Kidney epithelial cell (primary cell): ENCODE measurements around the gene COL16A1. TPM values are rescaled to one million over a fixed set of nuclear protein-coding genes. Genes with fewer than 3 reads are reported as not detected.

Source experiments
- DNase-seq: peaks from one replicate; pipeline ENCODE4 v3.0.0-alpha.2; 2010; ENCODE audit warnings: low read depth
- H3K27me3 ChIP-seq: 2 replicates; pipeline ENCODE4 v1.6.0; 2011; ENCODE audit warnings: low read length; ENCODE audit not compliant: control insufficient read depth, insufficient read depth
- H3K36me3 ChIP-seq: 2 replicates; pipeline ENCODE4 v1.5.1; 2011; ENCODE audit warnings: low read length; ENCODE audit not compliant: control insufficient read depth, insufficient read depth
- H3K4me3 ChIP-seq: 2 replicates; pipeline ENCODE4 v1.5.1; 2011; ENCODE audit warnings: low read depth, mild to moderate bottlenecking, control low read depth, low read length
- CTCF ChIP-seq: IDR thresholded peaks from 2 replicates; pipeline ENCODE4 v1.5.1; 2011; ENCODE audit warnings: mild to moderate bottlenecking, moderate library complexity, low read length, control low read depth, inconsistent platforms; ENCODE audit not compliant: insufficient read depth, poor library complexity, severe bottlenecking
- total RNA-seq: library from RNA; depleted of rRNA; stranded (reverse); fragments of >200 nt; gene quantifications from 2 replicates; pipeline ENCODE4 v1.2.3, GENCODE V29; 2015

Gene COL16A1
- total RNA-seq, 1 donor from 2014 or later, result 9.2 TPM

DNA sequence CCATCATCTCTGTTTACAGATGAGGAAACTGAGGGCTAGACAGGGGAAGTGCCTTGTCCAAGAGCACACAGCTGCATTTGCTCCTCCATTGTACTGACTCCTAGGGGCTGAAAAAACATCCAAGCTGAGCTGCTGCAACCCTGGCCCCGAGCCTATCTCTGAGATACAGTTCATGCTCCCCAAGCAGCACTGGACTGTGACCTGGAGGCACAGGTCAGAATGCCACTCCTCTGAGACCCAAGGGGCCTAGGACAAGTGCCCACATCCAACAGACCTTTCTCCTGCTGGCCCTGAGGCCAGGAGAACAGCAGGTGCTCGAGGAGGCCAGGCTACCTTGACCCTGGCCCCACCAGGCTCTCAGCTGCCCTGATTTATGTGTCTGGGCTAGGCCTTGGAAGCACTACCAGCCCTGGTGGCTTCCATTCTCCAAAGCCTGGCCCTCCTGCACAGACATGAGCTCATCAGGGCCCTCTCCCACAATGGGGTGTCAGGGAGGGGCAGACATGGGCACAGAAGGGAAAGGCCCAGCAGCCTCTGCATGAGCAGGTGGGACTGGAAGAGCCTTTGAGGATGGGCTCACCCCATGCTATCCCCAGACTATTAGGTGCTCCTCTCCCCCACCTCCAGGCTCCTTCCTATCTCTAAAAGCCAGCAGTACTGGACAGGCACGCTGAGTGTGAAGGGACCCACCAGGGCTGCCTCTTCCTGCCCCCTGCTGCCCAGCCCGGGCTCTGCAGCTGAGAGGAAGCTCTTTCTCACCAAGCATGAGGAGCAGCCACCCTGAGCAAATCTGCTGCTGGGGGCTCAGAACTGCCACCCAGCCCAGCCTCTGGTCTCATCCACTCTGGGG, 41.5 kb upstream of the COL16A1 start:
- Histone ChIP-seq H3K36me3 (no peaks in the 10 kb centered on the region), H3K27me3 (peaks cover 4% of the 10 kb centered on the region), H3K4me3 (no peak overlapping the region)
- peak; percentile 95 for TF ChIP-seq CTCF
- DNase-seq, result no peak

DNA sequence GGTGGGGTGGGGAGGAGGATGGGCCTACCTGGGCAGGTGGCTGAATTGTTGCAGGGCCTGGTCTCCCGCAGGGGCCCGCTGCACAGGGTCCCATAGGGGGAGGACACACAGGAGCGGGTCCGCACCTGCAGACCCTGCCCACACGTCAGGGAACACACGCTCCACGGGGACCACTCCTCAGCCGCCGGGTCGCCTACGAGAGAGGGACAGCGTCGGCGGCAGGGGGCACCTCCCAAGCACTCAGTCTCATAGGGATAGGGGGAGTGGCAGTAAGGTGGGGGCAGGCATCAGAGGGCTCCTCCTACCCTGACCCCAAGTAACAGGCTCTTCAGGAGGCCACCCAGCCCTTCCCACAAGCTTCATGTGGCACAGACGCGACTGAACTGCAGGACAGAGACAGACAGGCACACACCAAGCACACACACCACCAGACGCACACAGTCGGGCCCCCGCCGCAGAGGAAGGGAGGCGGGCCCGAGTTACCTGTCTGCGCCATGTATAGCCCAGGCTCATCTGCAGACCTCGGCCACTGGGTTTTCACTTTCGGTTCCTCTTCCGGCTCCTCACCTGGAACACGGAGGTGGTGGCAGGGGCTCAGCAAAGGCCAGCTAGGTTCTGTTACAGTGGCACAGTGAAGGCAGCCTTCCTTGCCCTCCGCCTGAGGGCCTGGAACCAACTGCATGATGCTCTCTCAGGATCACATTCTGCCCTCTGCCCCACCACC, 40.5 kb upstream of the COL16A1 start:
- Histone ChIP-seq H3K4me3 (no peak overlapping the region), H3K36me3 (no peaks in the 10 kb centered on the region), H3K27me3 (peaks cover 6% of the 10 kb centered on the region)
- TF ChIP-seq CTCF, result no peak
- no peak for DNase-seq

GRCh38 chr1:31742462-31743212, 38.8 kb upstream of the COL16A1 start:
- no peak for DNase-seq
- Histone ChIP-seq H3K4me3 (no peak overlapping the region), H3K36me3 (no peaks in the 10 kb centered on the region), H3K27me3 (peaks cover 7% of the 10 kb centered on the region)
- no peak for TF ChIP-seq CTCF

DNA sequence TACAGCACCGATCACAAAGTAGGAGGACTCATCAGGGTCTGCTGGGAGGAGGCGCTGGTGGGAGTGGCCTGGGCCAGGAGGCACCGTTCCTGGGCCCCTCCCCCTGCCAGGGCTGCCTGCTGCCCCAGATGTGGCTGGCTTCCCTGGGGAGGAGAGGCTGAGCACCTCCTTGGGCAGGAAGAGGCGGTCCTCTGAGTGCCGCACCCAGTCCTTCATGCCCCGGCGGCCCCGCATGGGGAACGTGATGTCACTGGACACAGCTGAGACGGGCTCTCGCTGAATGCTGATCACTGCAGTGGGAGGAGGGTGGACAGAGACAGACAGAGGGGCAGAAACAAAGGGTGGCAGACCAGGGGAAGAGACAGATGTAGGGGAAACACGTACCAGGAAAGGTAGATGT, 35.5 kb upstream of the COL16A1 start:
- H3K36me3 ChIP-seq, result no peaks in the 10 kb centered on the region
- H3K27me3 ChIP-seq, result peaks cover 5% of the 10 kb centered on the region
- DNase-seq, result no peak
- no peak overlapping the region for H3K4me3 ChIP-seq
- TF ChIP-seq CTCF, result no peak

GRCh38 chr1:31736675-31737074, 32.9 kb upstream of the COL16A1 start:
- H3K36me3 ChIP-seq, result no peaks in the 10 kb centered on the region
- DNase-seq, result no peak
- TF ChIP-seq CTCF, result no peak
- H3K4me3 ChIP-seq, result no peak overlapping the region
- peaks cover 11% of the 10 kb centered on the region for H3K27me3 ChIP-seq
